GM12878 (cell line): ENCODE data around the gene ZNF296. TPM values are rescaled to one million over a fixed set of nuclear protein-coding genes. Genes with fewer than 3 reads are reported as not detected.
A peak's percentile ranks its signal among the peaks of the same experiment; 100 is the strongest.
"Not testable (repeated sequence)": the region's sequence is repeated elsewhere in the genome, so short reads cannot be mapped to it uniquely, and the experiment has no call there.

Experiments
- ATAC-seq: fragments of 200-7000 bp; cut with Tn5 transposase; 3 replicates; pipeline ENCODE4 v1.9.1; 2020; ENCODE audit warnings: mild to moderate bottlenecking, moderate library complexity
- BruUV-seq: library from RNA; stranded (reverse); fragments of 400-500 nt; replicated peaks from 2 replicates; lab custom pipeline; 2021; lab: Mats Ljungman, UMichigan
- CTCF ChIA-PET: fragments of 300-600 bp; sonication (Branson Sonifier 250); formaldehyde crosslinking; extraction: SDS; loops from one replicate; lab custom pipeline; 2021; ENCODE audit warnings: inconsistent platforms; lab: Yijun Ruan, JAX
- POLR2A ChIA-PET: fragments of 350-600 bp; formaldehyde crosslinking; extraction: SDS; loops from one replicate; lab custom pipeline; 2021; ENCODE audit warnings: inconsistent platforms; lab: Charles Lee
- RAD21 ChIA-PET: fragments of 300-600 bp; sonication (Branson Sonifier 250); formaldehyde crosslinking; loops from one replicate; lab custom pipeline; 2023; ENCODE audit warnings: antibody characterized with exemption; ENCODE audit not compliant: unreplicated experiment; lab: Charles Lee
- SMC1A ChIA-PET: fragments of 300-600 bp; sonication (Branson Sonifier 250); formaldehyde crosslinking; loops from one replicate; lab custom pipeline; 2023; ENCODE audit not compliant: unreplicated experiment, uncharacterized antibody; lab: Charles Lee
- DNase-seq: peaks from one replicate; pipeline ENCODE4 v3.0.0-alpha.2; 2011; ENCODE audit warnings: low read depth, low spot score
- FAIRE-seq: peaks from 3 replicates; lab custom pipeline; 2011; peaks lifted over from hg19 to GRCh38; lab: Jason Lieb, UNC
- H2AFZ ChIP-seq: 2 replicates; pipeline ENCODE4 v1.6.0; 2011; ENCODE audit warnings: low read depth, low read length, control low read depth; ENCODE audit not compliant: control insufficient read depth
- H3K27ac ChIP-seq: 2 replicates; pipeline ENCODE4 v1.5.1; 2011; ENCODE audit warnings: control low read depth; ENCODE audit not compliant: control insufficient read depth, insufficient read depth
- H3K27me3 ChIP-seq, 2 experiments: replicated peaks in 1 of 2; 2 replicates each; pipeline versions ENCODE4 v1.6.0 to v1.6.1; 2011; ENCODE audit warnings: low read length in 1 of 2; ENCODE audit not compliant: control insufficient read depth in 2 of 2, insufficient read depth in 2 of 2
- H3K36me3 ChIP-seq, 2 experiments: 2 replicates each; pipeline ENCODE4 v1.5.1; 2011; ENCODE audit warnings: low read length in 1 of 2; ENCODE audit not compliant: control insufficient read depth in 2 of 2, insufficient read depth in 2 of 2
- H3K4me1 ChIP-seq: 2 replicates; pipeline ENCODE4 v1.6.1; 2011; ENCODE audit warnings: mild to moderate bottlenecking, low read length, moderate library complexity, mixed read lengths; ENCODE audit not compliant: control insufficient read depth, insufficient read depth
- H3K4me2 ChIP-seq: 2 replicates; pipeline ENCODE4 v1.6.0; 2011; ENCODE audit warnings: control low read depth; ENCODE audit not compliant: control insufficient read depth, insufficient read depth
- H3K4me3 ChIP-seq: fragments of 200-600 bp; sonication (generic); 2 replicates; pipeline ENCODE4 v1.5.1; 2016
- H3K79me2 ChIP-seq: 2 replicates; pipeline ENCODE4 v1.6.0; 2011; ENCODE audit warnings: low read length; ENCODE audit not compliant: control insufficient read depth, insufficient read depth
- H3K9ac ChIP-seq: 2 replicates; pipeline ENCODE4 v1.8.0; 2011; ENCODE audit warnings: low read length, control low read depth, mixed read lengths; ENCODE audit not compliant: control insufficient read depth, insufficient read depth
- H3K9me3 ChIP-seq: replicated peaks from 3 replicates; pipeline ENCODE4 v1.5.1; 2011; ENCODE audit warnings: mild to moderate bottlenecking, low read length; ENCODE audit not compliant: control insufficient read depth, insufficient read depth
- H4K20me1 ChIP-seq: 2 replicates; pipeline ENCODE4 v1.6.0; 2011; ENCODE audit not compliant: control insufficient read depth, insufficient read depth
- ATF7 ChIP-seq: fragments of 450-650 bp; IDR thresholded peaks from 2 replicates; pipeline ENCODE4 v1.6.1; 2016; ENCODE audit warnings: low read depth, mild to moderate bottlenecking
- BHLHE40 ChIP-seq, 2 experiments: fragments of 450-650 bp in 1 of 2; IDR thresholded peaks; 2 replicates each; pipeline ENCODE4 v1.6.1; 2011 to 2017; ENCODE audit warnings: low read depth in 2 of 2, borderline replicate concordance in 1 of 2, improper control_type of control experiment in 1 of 2, low read length in 1 of 2, mild to moderate bottlenecking in 1 of 2
- CREM ChIP-seq: IDR thresholded peaks from 2 replicates; pipeline ENCODE4 v1.6.1; 2014; ENCODE audit warnings: antibody characterized with exemption, low read depth
- DPF2 ChIP-seq: fragments of 450-650 bp; IDR thresholded peaks from 2 replicates; pipeline ENCODE4 v1.6.1; 2017; ENCODE audit warnings: mild to moderate bottlenecking
- GATAD2B ChIP-seq: fragments of 450-650 bp; conservative IDR thresholded peaks from 2 replicates; pipeline ENCODE4 v1.6.1; 2017; ENCODE audit warnings: low read depth, mild to moderate bottlenecking, moderate library complexity
- HDGF ChIP-seq: fragments of 450-650 bp; IDR thresholded peaks from 2 replicates; pipeline ENCODE4 v1.6.1; 2016; ENCODE audit warnings: antibody characterized with exemption
- IKZF2 ChIP-seq, 2 experiments: fragments of 450-650 bp; IDR thresholded peaks; 2 replicates each; pipeline ENCODE4 v1.6.1; 2017; ENCODE audit warnings: mild to moderate bottlenecking in 2 of 2, moderate library complexity in 2 of 2
- RAD51 ChIP-seq: fragments of 450-650 bp; IDR thresholded peaks from 2 replicates; pipeline ENCODE4 v1.6.1; 2016; ENCODE audit warnings: moderate library complexity, mild to moderate bottlenecking, inconsistent platforms
- RUNX3 ChIP-seq: IDR thresholded peaks from 2 replicates; pipeline ENCODE4 v1.6.1; 2012; ENCODE audit warnings: low read length, inconsistent platforms
- ZNF384 ChIP-seq: IDR thresholded peaks from 2 replicates; pipeline ENCODE4 v1.6.1; 2012; ENCODE audit warnings: low read depth, mild to moderate bottlenecking, low read length, improper control_type of control experiment, borderline replicate concordance
- WGBS: methylation state at CpG from one replicate; pipeline ENCODE4 v1.1.6; 2016; ENCODE audit warnings: low lambda C conversion rate; ENCODE audit not compliant: insufficient replicate concordance, insufficient coverage; ENCODE audit errors: missing lambda C conversion rate; 5-methylcytosine and 5-hydroxymethylcytosine counted together
- in situ Hi-C: fragments of 300-500 bp; cut with MboI; formaldehyde crosslinking; loops from 9 replicates; pipeline ENCODE4 v1.14.3; 2018; ENCODE audit warnings: mixed read lengths
- intact Hi-C: fragments of 100-400 bp; cut with micrococcal nuclease; formaldehyde crosslinking; loops from one replicate; pipeline ENCODE4 v1.14.2; 2022; ENCODE audit not compliant: unreplicated experiment
- polyA plus RNA-seq, 11 experiments: library from polyadenylated mRNA; depleted of rRNA in 4 of 11; unstranded in 6 of 11; stranded (reverse) in 5 of 11; fragments of >200 nt; fragmentation: Nextera tagmentation in 4 of 11; fragmentation: Illumina TruSeq in 1 of 11; extraction: Ambion mirVana in 4 of 11; extraction: Trizol in 1 of 11; gene quantifications; 1 replicate in 1 of 11; 2 replicates in 10 of 11; pipeline versions ENCODE4 v1.2.1 to v1.2.3, GENCODE V29; 2011 to 2016; ENCODE audit warnings: inconsistent platforms in 2 of 11, missing spikeins in 2 of 11, low read depth in 1 of 11
- total RNA-seq, 4 experiments: library from RNA; depleted of rRNA in 3 of 4; stranded (reverse); fragments of >200 nt in 3 of 4; fragmentation: Illumina TruSeq in 1 of 4; extraction: Trizol in 1 of 4; gene quantifications; 2 replicates each; pipeline versions ENCODE4 v1.2.1 to v1.2.3, GENCODE V29; 2013 to 2021
- TF ChIP-seq, protein P1 (sequence below): fragments of 450-650 bp; IDR thresholded peaks from 2 replicates; pipeline ENCODE4 v1.6.1; 2017; ENCODE audit warnings: mild to moderate bottlenecking, moderate library complexity
- TF ChIP-seq, protein P2 (sequence below): fragments of 450-650 bp; IDR thresholded peaks from 2 replicates; pipeline ENCODE4 v1.6.1; 2016; ENCODE audit warnings: mild to moderate bottlenecking
- TF ChIP-seq, protein P3 (sequence below): IDR thresholded peaks from 2 replicates; pipeline ENCODE4 v1.6.1; 2011; ENCODE audit warnings: mild to moderate bottlenecking, low read depth, low read length, moderate library complexity; ENCODE audit not compliant: insufficient replicate concordance

Gene ZNF296
- total and polyA plus RNA-seq, 10 of the 15 experiments (the other 5 are each of a cell fraction or from before 2014, with no cell fraction given), result 0.44 to 23.6 (median 3.5) TPM; not detected in 1

DNA sequence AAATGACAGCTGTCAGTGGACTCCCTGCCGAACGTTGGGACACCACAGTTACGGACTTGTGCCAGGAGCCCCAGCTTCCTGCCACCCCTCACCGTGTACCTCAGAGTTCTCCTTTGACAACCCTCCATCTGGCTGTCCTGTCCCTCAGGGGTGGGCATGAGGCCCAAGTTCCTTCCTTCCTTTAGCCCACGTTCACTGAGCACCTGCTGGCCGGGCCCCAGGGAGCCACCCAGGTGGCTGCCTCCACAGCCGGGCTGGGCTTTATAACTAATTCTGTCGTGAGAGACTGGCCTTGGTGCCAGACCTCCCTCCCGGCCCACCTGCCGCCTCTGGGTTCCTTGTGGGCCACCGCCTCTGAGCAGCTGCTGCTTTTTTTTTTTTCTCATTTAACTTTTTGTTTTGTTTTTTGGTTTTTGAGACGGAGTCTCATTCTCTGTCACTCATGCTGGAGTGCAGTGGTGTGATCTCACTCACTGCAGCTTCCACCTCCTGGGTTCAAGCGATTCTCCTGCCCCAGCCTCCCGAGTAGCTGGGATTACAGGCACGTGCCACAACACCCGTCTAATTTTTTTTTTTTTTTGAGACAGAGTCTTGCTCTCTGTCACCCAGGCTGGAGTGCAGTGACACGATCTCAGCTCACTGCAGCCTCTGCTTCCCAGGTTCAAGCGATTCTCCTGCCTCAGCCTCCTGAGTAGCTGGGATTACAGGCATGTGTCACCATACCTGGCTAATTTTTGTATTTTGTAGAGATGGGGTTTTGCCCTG lies 42.5 kb upstream of the ZNF296 start:
- H4K20me1 ChIP-seq, intact Hi-C loops, in situ Hi-C loops, H3K36me3 ChIP-seq, DNase-seq, H2AFZ ChIP-seq, BruUV-seq, FAIRE-seq, H3K9me3 ChIP-seq, H3K27me3 ChIP-seq: not testable (repeated sequence)
- ChIA-PET POLR2A (interaction anchor here (0.7 to 2.9 kb wide), 8 partner anchors 14 to 349 kb away, joined by 3 to 18 read pairs (median 6); partner anchors contain the start of genes BLOC1S3, FOSB, PPP1R37 and TRAPPC6A), CTCF (interaction anchor here (0.7 to 3.2 kb wide), 10 partner anchors 8 to 360 kb away, joined by 3 to 16 read pairs (median 6); partner anchors contain the start of genes BLOC1S3, PPP1R37 and TRAPPC6A), SMC1A (interaction anchor here (1.0 to 2.3 kb wide), 7 partner anchors 15 to 60 kb away, joined by 3 to 7 read pairs (median 4); partner anchors contain the start of genes BLOC1S3 and TRAPPC6A), RAD21 (interaction anchor here (1.0 to 2.2 kb wide), 5 partner anchors 15 to 207 kb away, joined by 3 to 12 read pairs (median 4); partner anchors contain the start of genes BLOC1S3 and TRAPPC6A)
- WGBS, result 5% methylated on average over 18 of the region's 18 CpGs
- peak overlapping the region; percentile 50 for H3K9ac ChIP-seq
- H3K4me1 ChIP-seq, result peaks cover 79% of the 10 kb centered on the region
- H3K4me3 ChIP-seq, result peak overlapping the region; percentile 31; the same call in 1 of the 2 replicates
- H3K27ac ChIP-seq, result peak overlapping the region; percentile 66
- H3K4me2 ChIP-seq, result peak overlapping the region; percentile 81
- peak; percentile 57 for ATAC-seq
- H3K79me2 ChIP-seq, result peaks cover 66% of the 10 kb centered on the region
- TF ChIP-seq RAD51, result peak; percentile 18; the same call in 1 of the 2 replicates
- TF ChIP-seq BHLHE40 (IDR thresholded peaks at IDR 0.05; ENCODE audit: borderline replicate concordance in 1 of 2, low read depth in 2 of 2, low read length in 1 of 2), result peak in 1 of 2 experiments; percentile 87; a peak in 2 of 4 replicates
- TF ChIP-seq GATAD2B, result 0 out of 2 replicates have a peak, but pooled peaks have one; percentile 42
- TF ChIP-seq RUNX3, result peak; percentile 40; the same call in 1 of the 2 replicates
- 0 out of 2 replicates have a peak, but pooled peaks have one; percentile 22 for TF ChIP-seq CREM
- TF ChIP-seq IKZF2 (IDR thresholded peaks at IDR 0.05), result peak in 1 of 2 experiments; percentile 31; a peak in 1 of 4 replicates
- TF ChIP-seq, protein P1, sequence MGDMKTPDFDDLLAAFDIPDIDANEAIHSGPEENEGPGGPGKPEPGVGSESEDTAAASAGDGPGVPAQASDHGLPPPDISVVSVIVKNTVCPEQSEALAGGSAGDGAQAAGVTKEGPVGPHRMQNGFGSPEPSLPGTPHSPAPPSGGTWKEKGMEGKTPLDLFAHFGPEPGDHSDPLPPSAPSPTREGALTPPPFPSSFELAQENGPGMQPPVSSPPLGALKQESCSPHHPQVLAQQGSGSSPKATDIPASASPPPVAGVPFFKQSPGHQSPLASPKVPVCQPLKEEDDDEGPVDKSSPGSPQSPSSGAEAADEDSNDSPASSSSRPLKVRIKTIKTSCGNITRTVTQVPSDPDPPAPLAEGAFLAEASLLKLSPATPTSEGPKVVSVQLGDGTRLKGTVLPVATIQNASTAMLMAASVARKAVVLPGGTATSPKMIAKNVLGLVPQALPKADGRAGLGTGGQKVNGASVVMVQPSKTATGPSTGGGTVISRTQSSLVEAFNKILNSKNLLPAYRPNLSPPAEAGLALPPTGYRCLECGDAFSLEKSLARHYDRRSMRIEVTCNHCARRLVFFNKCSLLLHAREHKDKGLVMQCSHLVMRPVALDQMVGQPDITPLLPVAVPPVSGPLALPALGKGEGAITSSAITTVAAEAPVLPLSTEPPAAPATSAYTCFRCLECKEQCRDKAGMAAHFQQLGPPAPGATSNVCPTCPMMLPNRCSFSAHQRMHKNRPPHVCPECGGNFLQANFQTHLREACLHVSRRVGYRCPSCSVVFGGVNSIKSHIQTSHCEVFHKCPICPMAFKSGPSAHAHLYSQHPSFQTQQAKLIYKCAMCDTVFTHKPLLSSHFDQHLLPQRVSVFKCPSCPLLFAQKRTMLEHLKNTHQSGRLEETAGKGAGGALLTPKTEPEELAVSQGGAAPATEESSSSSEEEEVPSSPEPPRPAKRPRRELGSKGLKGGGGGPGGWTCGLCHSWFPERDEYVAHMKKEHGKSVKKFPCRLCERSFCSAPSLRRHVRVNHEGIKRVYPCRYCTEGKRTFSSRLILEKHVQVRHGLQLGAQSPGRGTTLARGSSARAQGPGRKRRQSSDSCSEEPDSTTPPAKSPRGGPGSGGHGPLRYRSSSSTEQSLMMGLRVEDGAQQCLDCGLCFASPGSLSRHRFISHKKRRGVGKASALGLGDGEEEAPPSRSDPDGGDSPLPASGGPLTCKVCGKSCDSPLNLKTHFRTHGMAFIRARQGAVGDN, result 0 out of 2 replicates have a peak, but pooled peaks have one; percentile 31
- peak; percentile 2; the same call in 1 of the 2 replicates for TF ChIP-seq DPF2
- TF ChIP-seq ATF7, result peak; percentile 80
- TF ChIP-seq ZNF384, result peak; percentile 90
- TF ChIP-seq, protein P2, sequence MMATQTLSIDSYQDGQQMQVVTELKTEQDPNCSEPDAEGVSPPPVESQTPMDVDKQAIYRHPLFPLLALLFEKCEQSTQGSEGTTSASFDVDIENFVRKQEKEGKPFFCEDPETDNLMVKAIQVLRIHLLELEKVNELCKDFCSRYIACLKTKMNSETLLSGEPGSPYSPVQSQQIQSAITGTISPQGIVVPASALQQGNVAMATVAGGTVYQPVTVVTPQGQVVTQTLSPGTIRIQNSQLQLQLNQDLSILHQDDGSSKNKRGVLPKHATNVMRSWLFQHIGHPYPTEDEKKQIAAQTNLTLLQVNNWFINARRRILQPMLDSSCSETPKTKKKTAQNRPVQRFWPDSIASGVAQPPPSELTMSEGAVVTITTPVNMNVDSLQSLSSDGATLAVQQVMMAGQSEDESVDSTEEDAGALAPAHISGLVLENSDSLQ, result peak; percentile 95
- peak; percentile 70; the same call in 1 of the 2 replicates for TF ChIP-seq HDGF
- TF ChIP-seq, protein P3, sequence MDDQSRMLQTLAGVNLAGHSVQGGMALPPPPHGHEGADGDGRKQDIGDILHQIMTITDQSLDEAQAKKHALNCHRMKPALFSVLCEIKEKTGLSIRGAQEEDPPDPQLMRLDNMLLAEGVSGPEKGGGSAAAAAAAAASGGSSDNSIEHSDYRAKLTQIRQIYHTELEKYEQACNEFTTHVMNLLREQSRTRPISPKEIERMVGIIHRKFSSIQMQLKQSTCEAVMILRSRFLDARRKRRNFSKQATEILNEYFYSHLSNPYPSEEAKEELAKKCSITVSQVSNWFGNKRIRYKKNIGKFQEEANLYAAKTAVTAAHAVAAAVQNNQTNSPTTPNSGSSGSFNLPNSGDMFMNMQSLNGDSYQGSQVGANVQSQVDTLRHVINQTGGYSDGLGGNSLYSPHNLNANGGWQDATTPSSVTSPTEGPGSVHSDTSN, result peak; percentile 58
